ENCODE measurements around the gene CLSTN1.

Gene CLSTN1

DNA sequence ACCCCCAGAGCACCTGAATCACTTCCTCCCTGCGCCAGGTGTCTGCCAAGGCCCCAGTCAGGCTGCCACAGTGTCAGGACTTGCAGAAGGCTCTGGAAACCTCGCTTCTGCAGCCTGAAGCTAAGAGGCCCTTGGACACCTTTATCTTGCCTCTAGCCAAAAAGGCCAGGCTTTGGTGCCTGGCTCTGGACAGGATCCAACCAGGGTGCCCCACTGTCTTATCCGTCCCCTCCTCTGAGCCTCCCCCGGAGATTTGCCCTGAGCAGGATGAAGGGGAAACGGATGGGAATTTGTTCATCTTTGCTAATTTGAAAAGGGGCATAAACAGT lies 12.8 kb upstream of the CLSTN1 start:
- intact Hi-C loops (cut with DNase I) = no loop called here
- DNase-seq = peak in 3 of 42 donors; percentile 9 to 30 (median 26)

DNA sequence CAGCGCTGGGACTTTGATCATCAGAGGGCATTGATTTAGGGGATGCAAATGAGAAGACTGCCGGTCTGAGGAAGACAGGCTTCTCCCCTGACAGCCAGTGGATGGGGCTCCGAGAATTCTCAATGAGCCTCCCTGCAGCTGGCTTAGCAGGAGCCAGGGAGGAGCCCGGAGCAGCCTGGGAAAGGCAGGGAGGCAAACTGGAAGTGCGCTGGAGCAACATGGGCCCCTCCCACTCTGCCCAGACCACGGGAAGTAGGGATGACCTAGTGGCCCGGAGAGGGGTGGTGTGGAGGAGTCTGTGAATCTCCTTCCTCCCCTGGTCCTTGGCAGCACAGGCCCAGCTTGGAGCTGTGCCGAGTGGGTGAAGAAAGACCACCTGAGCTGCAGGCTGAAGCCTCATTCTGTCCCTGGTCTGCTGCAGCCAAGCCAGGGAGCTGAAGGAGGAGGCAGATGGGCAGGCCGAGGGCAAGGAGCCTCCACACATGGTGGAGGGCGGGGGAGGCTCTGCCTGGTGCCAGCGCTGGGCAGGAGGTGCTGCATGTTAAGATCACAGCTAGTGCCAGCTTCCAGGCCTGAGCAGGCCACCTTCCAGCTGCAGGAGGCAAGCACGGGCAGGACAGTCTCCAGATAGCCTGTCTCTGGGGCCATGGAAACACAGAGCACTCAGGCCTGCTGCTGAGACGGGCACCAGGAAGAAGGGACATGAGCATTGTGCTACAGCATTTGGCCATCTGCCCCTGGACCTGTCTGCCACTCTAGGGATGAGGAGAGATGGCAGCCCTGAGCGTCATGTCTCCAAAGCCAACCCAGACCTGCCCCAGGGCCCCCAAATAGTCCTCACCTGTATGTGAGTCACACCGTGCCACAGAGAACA lies 12.2 kb upstream of the CLSTN1 start:
- DNase-seq = peak in 18 of 42 donors; percentile 9 to 63 (median 47)
- intact Hi-C loops (cut with DNase I) = no loop called here

DNA sequence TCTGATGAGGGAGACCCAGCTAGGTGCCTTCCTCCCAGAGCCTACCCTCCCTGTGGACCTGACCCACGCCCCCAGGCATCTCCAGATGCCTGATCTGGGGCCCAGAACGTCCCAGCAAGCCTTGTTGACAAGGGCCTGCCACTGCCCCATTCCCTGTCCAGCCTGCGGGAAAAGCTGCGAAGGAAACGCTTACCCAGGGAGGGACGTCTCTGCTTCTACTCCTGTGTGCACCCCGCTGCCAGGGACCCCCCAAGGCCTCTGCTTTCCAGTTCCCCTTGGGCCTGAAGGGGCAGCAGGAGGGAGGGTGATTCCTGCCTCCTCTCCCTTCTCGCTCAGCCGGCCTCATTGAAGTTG lies 11.6 kb upstream of the CLSTN1 start:
- peak in 3 of 42 donors; percentile 15 to 39 (median 23) for DNase-seq
- intact Hi-C loops (cut with DNase I) = no loop called here

DNA sequence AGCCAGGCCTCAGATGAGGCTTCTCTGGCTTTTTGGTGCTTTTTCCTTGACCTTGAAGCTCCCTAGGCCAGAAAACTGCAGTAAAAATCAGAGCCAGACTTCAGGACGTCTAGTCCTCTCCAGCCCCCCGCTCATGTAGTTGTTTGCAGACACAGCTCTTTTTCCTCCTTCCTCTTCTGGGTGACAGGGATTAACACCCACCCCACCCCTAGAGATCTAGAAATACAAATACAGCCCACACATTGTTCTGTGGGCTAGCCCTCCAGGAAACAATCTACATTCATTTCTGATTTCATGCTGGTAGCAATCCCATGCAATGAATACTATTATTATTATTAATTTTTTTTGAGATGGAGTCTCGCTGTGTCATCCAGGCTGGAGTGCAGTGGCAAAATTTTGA lies 9.9 kb upstream of the CLSTN1 start:
- peak in 1 of 42 donors; percentile 1 for DNase-seq
- intact Hi-C loops (cut with DNase I) = no loop called here

DNA sequence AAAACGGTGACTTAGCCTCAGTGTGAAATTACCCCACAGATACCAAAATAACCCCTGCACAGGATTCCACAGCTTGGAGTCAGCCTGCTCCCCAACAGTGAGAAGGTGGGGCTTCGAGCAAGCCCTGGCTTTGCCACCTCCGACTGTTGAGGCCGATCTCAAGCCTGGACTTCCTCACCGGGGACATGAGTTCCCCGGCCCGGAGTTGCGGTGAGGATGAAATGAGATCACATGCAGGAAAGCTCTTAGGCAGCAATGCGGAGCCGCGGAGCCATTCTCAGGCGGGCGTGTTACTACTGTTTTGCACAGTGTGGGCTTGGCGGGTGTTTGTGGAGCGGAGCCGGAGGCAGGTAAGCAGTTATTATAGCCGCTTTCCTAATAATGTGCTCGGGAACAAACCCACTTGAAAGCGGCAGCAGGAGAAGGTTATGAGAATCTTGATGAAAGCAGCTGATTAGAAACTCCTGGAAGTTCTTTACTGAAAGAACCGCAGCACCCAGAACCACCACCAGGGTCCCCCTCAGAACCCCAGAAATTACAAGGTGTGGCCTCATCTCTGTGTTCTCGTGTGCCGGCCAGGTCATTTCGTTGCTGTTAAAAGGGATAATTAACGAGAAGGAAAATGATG lies 3.9 kb upstream of the CLSTN1 start:
- DNase-seq = peak in 13 of 42 donors; percentile 12 to 69 (median 43)
- intact Hi-C loops (cut with DNase I) = no loop called here

DNA sequence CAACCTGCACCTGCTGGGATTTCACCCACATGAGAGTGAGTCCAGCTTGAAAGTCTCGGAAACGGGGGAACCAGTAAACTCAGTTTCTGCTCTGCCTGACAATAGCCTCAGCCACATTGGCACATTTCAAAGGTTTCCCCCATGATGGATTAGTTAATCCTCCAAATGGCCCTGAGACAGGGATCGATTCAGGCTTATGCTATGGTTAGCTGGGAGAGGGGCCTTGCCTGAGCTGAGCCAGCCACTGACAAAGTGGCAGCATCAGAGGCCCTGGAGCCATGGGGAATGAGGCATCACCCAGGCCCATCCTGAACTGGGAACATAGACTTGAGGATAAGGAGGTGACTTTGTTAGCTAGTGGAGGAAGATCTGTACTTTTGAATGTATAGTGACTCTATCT lies 2.9 kb upstream of the CLSTN1 start:
- intact Hi-C loops (cut with DNase I) = no loop called here
- peak in 1 of 42 donors; percentile 10 for DNase-seq

DNA sequence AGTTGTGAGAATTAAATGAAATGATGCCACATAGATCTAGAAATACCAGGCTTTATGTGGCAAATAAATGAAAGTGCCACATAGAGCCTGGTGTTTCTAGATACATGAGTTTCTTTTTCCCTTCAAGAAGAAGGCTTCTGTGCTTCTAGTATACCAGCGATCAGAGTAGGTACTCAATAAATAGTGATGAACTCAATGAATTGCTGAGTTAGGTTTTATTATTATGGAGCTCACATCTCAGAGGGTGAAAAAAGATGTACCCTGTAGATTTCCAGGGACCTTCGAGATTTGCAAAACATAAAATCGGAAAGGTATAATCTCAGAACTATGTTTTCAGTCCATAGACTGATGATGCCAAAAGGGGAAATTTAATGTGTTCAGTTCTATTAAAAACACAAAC lies 2.3 kb upstream of the CLSTN1 start:
- intact Hi-C loops (cut with DNase I) = no loop called here
- DNase-seq = no peak

DNA sequence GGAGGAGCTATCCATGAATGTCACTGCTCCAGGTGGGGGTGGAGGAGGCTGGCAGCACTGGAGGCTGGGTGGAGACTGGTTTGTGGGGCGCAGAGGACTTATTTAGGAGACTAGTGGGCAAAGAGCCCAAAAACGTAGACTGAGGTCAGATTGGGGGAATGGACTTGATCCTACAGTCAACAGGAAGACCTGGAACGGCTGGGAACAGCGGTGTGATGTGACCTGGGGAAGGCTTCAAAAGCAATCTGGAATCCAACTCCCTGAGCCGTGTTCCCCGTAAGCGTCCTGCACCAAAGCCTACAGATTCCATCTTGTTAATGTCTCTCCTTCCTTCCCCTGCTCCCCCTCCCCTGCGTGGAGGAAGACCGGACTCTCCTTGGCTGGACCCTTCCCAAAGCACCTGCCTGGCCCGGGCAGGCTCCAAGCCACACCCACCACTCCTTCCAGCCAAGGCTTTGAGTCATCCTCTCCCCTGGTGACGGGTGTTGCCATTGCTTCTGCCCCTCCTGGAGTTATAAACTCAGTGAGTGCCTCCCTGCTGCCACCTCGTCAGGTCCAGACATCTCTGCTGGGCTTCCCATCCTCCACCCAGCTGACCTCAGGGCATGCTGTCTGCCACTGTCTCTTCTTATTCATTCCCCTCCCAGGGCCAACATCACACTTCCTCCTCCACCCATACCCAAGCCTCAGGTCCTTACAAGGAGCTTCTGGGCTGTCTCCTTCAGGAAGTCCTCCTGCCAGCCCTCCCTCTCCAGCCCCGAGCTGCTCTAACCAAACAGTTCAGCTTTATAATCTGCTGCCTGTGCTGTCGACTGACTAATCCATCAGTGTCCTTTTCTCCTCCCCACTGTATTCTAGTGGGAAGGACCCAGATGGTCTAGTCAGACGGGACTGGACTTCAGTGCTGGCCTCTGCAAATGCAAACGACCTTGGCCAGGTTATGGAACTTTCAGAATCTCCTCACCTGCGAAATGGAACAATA lies 1.6 kb upstream of the CLSTN1 start:
- DNase-seq = peak in 9 of 42 donors; percentile 22 to 69 (median 43)
- intact Hi-C loops (cut with DNase I) = no loop called here

DNA sequence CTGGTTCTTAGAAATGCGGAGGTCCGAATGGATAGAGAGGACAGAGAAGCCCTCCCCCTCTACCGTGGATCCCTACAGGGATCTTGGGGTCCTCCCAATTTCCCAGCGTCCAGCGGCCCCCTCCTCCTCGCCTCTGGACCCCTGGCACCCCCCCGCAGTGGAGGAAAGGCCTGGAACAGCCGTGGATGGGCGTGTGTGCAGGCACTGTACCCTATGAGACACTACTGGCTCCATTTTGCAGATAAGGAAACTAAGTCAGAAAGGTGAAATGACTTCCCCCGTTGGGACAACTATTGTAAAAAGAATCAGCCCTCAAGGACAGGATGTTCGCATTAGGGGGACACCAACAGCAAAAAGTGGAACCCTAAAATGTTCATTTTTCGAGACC lies 931 bp upstream of the CLSTN1 start:
- intact Hi-C loops (cut with DNase I) = no loop called here
- no peak for DNase-seq

DNA sequence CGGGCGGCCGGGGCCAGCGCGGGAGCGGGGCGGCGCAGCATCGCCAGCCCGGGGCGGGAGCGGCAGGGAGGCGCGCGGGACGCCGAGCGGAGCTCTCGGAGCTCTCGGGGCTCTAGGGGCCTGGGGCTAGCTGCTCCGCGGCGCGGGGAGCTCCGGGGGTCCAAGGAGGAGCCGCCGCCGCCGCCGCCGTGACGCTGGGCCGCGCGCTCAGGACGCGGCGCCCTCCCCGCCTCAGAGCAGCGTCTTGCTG lies 147 bp downstream of the CLSTN1 start:
- intact Hi-C loops (cut with DNase I) = no loop called here
- no peak for DNase-seq

DNA sequence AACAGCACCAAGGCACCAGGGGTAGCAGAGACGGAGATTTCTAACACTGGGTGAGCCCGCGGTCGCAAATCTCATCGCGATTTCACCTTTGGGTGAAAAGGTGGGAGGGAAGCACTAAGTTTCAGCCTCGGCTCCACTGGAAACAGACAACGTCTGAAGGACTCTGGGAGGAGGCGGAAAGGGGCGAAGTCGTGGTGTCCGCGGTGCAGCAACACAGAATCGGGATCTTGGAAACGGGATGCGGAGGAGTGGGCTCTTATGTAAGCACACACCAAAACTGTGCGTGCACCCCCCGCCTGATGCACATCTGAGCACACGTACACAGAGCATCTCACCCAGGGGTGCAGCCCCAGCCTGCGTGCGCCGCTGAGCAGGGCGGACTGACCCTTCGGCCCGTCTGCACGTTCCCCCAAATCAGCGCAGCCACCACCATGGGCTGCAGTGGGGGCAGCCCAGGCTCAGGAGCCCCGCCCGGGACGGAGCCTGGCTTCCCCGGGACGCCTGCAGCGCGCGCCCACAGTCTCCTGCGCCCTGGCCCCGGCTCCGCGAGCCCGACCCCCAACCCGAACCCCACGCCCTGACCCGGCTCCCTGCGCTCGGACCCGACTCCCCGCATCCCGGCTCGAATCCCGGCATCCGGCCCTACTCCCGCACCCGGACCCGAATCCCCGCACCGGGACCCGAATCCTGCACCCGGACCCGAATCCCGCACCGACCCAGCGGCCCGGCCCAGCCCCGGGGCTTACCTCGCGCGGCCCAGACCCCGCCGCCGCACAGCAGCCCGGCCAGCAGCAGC lies 670 bp downstream of the CLSTN1 start:
- peak; percentile 37 to 82 (median 64) for DNase-seq
- intact Hi-C loops (cut with DNase I) = no loop called here

DNA sequence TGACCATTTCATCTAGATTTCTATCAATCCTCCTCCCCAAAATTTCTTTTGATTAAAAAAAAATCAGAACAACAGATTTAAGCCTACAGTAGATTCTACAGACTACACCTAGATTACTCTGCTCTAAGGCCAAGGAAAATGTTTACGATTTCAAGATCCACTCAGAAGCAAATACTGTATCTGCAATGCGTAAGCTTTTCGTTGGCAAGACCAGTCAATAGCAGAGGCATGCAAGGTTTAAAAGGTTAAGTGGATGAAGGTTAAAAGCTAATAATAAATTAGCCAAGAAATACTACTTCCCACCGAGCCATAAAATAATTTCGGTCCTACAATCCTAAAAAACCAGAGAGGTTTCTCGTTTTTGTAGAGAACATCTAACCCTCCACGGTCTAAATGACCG lies 1.3 kb downstream of the CLSTN1 start:
- intact Hi-C loops (cut with DNase I) = no loop called here
- no peak for DNase-seq

DNA sequence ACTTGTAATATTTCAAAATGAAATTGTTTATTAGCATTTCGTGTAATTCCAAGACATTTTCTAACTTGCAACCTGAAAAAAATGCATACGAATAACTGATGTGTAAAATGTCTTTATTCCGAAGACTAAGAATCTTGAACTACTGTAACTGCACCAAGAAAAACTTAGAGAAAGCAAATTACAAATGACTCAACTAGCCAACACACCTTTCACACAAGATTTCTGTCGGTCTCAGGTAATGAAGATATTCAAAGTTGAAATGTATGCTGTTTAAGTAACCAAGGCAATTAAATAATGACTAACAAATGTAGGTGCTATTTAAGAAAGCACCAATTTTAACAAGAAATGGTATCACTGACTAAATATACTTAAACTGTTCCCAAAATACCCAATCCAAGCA lies 2.1 kb downstream of the CLSTN1 start:
- intact Hi-C loops (cut with DNase I) = no loop called here
- DNase-seq = no peak

DNA sequence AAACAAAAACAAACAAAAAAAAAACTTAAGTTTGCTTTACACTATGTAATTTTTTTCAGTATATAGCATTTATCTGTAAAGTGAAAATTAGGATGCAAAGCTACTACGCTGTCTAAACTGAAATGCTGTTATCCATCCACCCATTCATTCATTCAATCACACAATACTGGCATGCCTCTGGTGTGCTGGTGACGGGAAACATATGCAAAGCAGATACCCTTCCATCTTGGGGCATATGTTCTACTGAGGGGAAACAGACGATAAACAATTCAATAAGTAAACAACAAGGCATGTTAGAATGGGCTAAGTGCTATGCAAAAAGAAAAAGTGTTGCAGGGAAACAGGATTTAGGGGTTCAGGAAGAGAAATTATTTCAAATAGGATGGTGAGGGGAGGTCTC lies 3.2 kb downstream of the CLSTN1 start:
- DNase-seq = no peak
- intact Hi-C loops (cut with DNase I) = no loop called here

DNA sequence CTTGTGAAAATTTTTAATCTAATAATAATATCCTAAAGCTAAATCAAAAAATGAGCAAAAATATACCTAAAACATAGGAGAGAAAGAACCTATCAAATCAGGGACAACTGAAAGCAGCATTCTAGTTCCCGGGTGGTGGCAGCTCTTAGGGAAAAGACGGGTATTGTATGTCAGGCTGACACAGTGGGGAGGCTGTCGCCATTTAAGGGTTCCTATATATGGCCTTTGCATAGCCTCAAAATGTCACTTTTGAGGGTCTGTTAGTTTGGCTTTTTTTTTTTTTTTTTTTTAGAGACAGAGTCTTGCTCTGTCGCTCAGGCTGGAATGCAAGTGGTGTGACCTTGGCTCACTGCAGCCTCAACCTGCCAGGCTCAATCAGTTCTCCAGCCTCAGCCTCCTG lies 6.0 kb downstream of the CLSTN1 start:
- intact Hi-C loops (cut with DNase I) = no loop called here
- peak in 1 of 42 donors; percentile 17 for DNase-seq

DNA sequence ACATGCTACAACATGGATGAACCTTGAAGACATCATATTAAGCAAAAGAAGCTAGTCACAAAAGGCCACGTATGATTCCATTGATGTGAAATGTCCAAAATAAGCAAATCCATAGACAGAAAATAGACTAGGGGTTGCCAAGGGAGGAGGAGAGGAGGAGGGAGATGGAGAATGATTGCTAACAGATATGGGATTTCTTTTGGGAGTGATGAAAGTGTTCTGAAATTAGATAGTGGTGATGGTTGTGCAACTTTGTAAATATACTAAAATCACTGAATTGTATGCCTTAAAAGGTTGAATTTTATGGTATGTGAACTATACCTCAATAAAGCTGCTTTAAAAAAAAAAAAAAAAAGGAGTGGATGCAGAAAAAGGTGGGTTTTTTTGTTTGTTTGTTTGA lies 7.6 kb downstream of the CLSTN1 start:
- no peak for DNase-seq
- intact Hi-C loops (cut with DNase I) = no loop called here

DNA sequence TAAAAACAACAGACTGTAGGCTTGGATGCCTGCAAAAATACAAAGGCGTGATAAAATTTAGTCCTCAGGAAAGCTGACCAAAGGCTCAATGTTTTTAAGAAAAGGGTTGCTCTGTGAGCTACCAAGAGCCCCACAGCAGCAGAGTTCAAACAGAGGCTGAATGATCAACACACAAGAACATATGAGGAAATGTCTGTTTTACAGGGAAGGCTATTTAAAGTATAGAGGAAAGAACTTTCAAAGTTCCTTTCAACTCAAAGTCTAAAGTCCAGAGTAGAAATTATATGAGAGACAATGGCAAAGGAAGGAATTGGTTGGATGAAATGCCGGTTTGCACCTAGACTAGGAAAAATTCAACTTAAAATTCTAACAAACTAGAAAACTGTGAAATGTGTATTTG lies 8.6 kb downstream of the CLSTN1 start:
- DNase-seq = no peak
- intact Hi-C loops (cut with DNase I) = no loop called here

DNA sequence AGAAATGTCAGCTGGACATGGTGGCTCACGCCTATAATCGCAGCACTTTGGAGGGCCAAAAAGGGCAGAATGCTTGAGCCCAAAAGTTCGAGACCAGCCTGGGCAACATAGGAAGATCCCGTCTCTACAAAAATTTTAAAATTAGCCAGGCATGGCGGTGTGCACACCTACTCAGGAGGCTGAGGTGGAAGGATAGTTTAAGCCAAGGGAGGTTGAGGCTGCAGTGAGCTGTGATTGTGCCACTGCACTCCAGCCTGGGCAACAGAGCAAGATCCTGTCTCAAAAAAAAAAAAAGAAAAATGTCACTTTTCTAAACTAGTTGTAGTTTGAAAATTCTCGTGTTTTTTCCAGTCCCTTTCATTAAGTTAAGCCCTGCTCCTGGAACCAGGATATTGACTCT lies 9.1 kb downstream of the CLSTN1 start:
- no peak for DNase-seq

DNA sequence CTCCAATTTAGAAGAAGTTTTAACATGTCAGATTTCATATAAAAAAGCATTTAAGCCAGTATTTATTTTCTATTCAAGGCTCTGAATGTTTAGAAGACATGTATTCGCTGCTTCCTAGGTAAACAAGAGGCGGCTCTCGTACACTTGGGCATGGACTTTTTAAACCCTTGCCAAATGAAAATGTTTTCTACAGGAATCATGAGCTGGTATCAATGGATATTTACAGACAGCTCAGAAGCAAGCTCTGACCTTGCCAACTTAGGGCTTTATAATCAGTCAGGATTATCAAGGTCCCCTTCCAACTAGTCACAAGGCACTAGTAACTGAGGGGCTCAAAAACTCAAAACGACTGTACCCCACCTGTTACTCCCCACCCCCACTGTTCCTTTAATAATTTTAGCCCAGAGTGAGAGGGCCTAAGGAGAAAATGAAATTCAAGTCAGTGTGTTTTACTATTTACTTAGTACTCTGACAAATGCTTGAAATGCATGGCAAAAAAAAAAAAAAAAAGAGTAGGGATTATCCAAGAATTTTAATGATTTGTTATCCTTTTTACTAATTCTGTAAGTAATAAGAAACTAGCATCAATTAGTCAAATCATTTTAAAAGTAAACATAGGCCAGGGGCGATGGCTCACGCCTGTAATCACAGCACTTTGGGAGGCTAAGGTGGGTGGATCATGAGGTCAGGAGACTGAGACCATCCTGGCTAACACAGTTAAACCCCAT lies 12.4 kb downstream of the CLSTN1 start:
- intact Hi-C loops (cut with DNase I) = no loop called here
- peak in 1 of 42 donors; percentile 6 for DNase-seq

More for the DNA sequence above, 9.1 kb downstream of the CLSTN1 start:
- intact Hi-C loops (cut with DNase I) = no loop called here

All from head of caudate nucleus (tissue), 42 donors.